Stimulated activated CD4-positive, alpha-beta T cell treated with anti-CD3 and anti-CD28 coated beads, Interleukin-1b, Interleukin-23, amount 100 ng/mL, for 24 hours (primary cell): ENCODE data around the gene GPR50.

Experiments
- DNase-seq, 4 experiments: peaks; one replicate each; pipeline ENCODE4 v3.0.0-alpha.2; 2020; ENCODE audit warnings: low read depth in 4 of 4, low spot score in 1 of 4

Gene GPR50

GRCh38 chrX:151176231-151176750 is at the start of gene GPR50:
Gene GPR50, plus strand, starts transcription at chrX:151176584. Its CDS starts 138 bp downstream, at chrX:151176722.
- DNase-seq = no peak

- no peak for DNase-seq
Observed at GRCh38 chrX:151132531-151132930, 43.9 kb upstream of the GPR50 start.

- peak in 2 of 4 experiments; percentile 0 to 2 for DNase-seq
Observed at GRCh38 chrX:151151665-151152267, 24.6 kb upstream of the GPR50 start.

- no peak for DNase-seq
Observed at GRCh38 chrX:151153086-151153485, 23.3 kb upstream of the GPR50 start.

- DNase-seq = no peak
Observed at GRCh38 chrX:151153667-151154066, 22.7 kb upstream of the GPR50 start.

- DNase-seq = no peak
Observed at GRCh38 chrX:151155234-151155633, 21.1 kb upstream of the GPR50 start.

GRCh38 chrX:151161690-151162089 is 14.7 kb upstream of the GPR50 start:
- no peak for DNase-seq

GRCh38 chrX:151167791-151168345 is 8.5 kb upstream of the GPR50 start:
- no peak for DNase-seq

GRCh38 chrX:151169783-151170182 is 6.6 kb upstream of the GPR50 start:
- DNase-seq = no peak

GRCh38 chrX:151174581-151175282 is 1.7 kb upstream of the GPR50 start:
- DNase-seq = no peak

- no peak for DNase-seq
Observed at GRCh38 chrX:151175283-151176062, 911 bp upstream of the GPR50 start.

- DNase-seq = no peak
Observed at GRCh38 chrX:151177141-151178027, 1.0 kb downstream of the GPR50 start.

GRCh38 chrX:151178746-151179145 is 2.4 kb downstream of the GPR50 start:
- no peak for DNase-seq

GRCh38 chrX:151180400-151180799 is 4.0 kb downstream of the GPR50 start:
- no peak for DNase-seq

- no peak for DNase-seq
Observed at GRCh38 chrX:151181088-151181487, 4.7 kb downstream of the GPR50 start.

- DNase-seq = no peak
Observed at GRCh38 chrX:151183233-151183753, 6.9 kb downstream of the GPR50 start.

GRCh38 chrX:151183912-151184565 is 7.7 kb downstream of the GPR50 start:
- DNase-seq = no peak

GRCh38 chrX:151184705-151185104 is 8.3 kb downstream of the GPR50 start:
- DNase-seq = no peak

- DNase-seq = no peak
Observed at GRCh38 chrX:151206871-151207270, 30.5 kb downstream of the GPR50 start.

- DNase-seq = no peak
Observed at GRCh38 chrX:151225843-151226242, 49.5 kb downstream of the GPR50 start.
